Prostate gland (tissue), 2 donors: ENCODE measurements around the gene PDZRN4.

ENCODE experiments used
- POLR2A ChIP-seq: fragments of 450-650 bp; IDR thresholded peaks from one replicate; pipeline ENCODE4 v1.6.1; 2016; ENCODE audit warnings: antibody characterized with exemption, mild to moderate bottlenecking
- TF ChIP-seq, protein P1 (sequence below), 4 experiments: fragments of 200-600 bp in 2 of 4; fragments of 450-650 bp in 2 of 4; sonication (generic) in 2 of 4; IDR thresholded peaks; 1 replicate in 3 of 4; 2 replicates in 1 of 4; pipeline ENCODE4 v1.5.1; 2016 to 2019; ENCODE audit warnings: antibody characterized with exemption in 4 of 4, mild to moderate bottlenecking in 2 of 4, moderate library complexity in 2 of 4

DNA sequence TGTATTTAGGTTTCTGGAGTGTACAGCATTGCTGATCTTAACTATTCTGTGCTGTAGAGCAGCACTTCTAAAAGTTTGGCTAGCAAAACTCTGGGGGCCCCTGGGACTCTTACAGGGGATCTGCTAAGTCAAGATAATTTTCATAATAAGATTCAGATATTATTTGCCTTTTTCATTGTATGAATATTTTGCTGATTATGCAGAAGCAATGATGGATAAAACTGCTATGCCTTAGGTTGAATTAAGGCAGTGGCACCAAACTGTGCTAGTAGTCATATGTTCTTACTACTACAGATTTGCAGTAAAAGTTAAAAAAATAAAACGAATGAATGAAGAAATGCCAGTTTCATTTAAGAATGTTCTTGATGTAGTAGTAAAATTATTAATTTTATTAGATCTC is 160.1 kb downstream of the PDZRN4 start:
- TF ChIP-seq, protein P1, sequence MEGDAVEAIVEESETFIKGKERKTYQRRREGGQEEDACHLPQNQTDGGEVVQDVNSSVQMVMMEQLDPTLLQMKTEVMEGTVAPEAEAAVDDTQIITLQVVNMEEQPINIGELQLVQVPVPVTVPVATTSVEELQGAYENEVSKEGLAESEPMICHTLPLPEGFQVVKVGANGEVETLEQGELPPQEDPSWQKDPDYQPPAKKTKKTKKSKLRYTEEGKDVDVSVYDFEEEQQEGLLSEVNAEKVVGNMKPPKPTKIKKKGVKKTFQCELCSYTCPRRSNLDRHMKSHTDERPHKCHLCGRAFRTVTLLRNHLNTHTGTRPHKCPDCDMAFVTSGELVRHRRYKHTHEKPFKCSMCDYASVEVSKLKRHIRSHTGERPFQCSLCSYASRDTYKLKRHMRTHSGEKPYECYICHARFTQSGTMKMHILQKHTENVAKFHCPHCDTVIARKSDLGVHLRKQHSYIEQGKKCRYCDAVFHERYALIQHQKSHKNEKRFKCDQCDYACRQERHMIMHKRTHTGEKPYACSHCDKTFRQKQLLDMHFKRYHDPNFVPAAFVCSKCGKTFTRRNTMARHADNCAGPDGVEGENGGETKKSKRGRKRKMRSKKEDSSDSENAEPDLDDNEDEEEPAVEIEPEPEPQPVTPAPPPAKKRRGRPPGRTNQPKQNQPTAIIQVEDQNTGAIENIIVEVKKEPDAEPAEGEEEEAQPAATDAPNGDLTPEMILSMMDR (IDR thresholded peaks at IDR 0.05), result no peak
- no peak for TF ChIP-seq POLR2A
